ENCODE results near the gene HMCN2.

DNA sequence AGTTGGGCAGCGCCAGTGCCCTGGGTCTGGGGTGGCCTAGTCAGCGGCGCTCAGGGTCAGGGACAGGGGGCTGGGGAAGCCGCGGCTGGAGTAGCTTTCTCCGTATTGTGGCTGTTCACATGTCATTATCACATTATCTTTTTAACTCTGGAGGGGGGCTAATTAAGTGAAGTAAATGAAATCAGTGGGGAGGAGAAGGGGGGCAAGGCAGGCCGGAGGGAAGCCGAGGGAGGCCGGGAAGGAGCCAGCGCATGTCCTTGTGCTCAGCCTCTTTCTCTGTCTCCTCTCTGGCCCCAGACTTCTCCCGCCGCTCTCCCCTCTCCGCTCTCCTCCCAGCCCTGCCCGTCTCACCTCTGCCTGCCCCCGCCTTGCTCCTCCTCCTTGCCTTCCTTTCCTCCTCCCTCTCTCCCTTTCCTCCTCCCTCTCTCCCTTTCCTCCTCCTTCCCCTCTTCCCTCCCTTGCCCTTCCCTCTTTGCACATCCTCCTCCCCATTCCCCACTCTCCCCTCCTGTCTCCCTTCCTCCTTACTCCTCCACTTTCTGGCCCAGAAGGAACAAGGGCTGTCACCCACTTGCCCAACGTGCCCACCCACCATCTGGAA lies 217.9 kb downstream of the HMCN2 start:
- TF ChIP-seq, protein P1, sequence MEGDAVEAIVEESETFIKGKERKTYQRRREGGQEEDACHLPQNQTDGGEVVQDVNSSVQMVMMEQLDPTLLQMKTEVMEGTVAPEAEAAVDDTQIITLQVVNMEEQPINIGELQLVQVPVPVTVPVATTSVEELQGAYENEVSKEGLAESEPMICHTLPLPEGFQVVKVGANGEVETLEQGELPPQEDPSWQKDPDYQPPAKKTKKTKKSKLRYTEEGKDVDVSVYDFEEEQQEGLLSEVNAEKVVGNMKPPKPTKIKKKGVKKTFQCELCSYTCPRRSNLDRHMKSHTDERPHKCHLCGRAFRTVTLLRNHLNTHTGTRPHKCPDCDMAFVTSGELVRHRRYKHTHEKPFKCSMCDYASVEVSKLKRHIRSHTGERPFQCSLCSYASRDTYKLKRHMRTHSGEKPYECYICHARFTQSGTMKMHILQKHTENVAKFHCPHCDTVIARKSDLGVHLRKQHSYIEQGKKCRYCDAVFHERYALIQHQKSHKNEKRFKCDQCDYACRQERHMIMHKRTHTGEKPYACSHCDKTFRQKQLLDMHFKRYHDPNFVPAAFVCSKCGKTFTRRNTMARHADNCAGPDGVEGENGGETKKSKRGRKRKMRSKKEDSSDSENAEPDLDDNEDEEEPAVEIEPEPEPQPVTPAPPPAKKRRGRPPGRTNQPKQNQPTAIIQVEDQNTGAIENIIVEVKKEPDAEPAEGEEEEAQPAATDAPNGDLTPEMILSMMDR (IDR thresholded peaks at IDR 0.05) = no peak
- TF ChIP-seq POLR2A (IDR thresholded peaks at IDR 0.05) = no peak
- TF ChIP-seq POLR2AphosphoS5 (IDR thresholded peaks at IDR 0.05) = no peak

Data from upper lobe of left lung (tissue), 4 donors.